D721Med (cell line): ENCODE measurements around the gene CDHR4.
"Not testable (repeated sequence)": the region's sequence is repeated elsewhere in the genome, so short reads cannot be mapped to it uniquely, and the experiment has no call there.

Source experiments
- DNase-seq: peaks from one replicate; pipeline ENCODE4 v3.0.0; 2011; ENCODE audit warnings: low spot score; ENCODE audit not compliant: insufficient read length
- FAIRE-seq: peaks from 2 replicates; lab custom pipeline; 2011; peaks lifted over from hg19 to GRCh38; lab: Jason Lieb, UNC
- CTCF ChIP-seq: IDR thresholded peaks from 2 replicates; pipeline ENCODE4 v1.5.1; 2012; ENCODE audit warnings: mild to moderate bottlenecking, control low read depth; ENCODE audit not compliant: insufficient read depth; ENCODE audit errors: missing control alignments

CDHR4 gene

GRCh38 chr3:49840388-49840787 lies 40.7 kb upstream of the CDHR4 start:
- FAIRE-seq (no peak), DNase-seq (no peak)
- TF ChIP-seq CTCF, result no peak

GRCh38 chr3:49839193-49839809 lies 39.6 kb upstream of the CDHR4 start:
- peak; percentile 11 for FAIRE-seq
- peak; percentile 89 for TF ChIP-seq CTCF
- no peak for DNase-seq

GRCh38 chr3:49831341-49831740 lies 31.7 kb upstream of the CDHR4 start:
- DNase-seq (no peak), FAIRE-seq (no peak)
- TF ChIP-seq CTCF, result no peak

GRCh38 chr3:49826016-49826415 lies 26.3 kb upstream of the CDHR4 start:
- no peak for FAIRE-seq
- no peak for DNase-seq
- TF ChIP-seq CTCF, result no peak

- not testable (repeated sequence) for FAIRE-seq, DNase-seq
Observed at GRCh38 chr3:49823131-49823530, 23.5 kb upstream of the CDHR4 start.

- FAIRE-seq, result no peak
- TF ChIP-seq CTCF, result no peak
Observed at GRCh38 chr3:49813497-49814174, 14.0 kb upstream of the CDHR4 start, which contains the start of gene UBA7. Gene UBA7, minus strand, starts transcription at chr3:49813953. Its CDS starts 166 bp downstream, at chr3:49813787.

GRCh38 chr3:49812916-49813496 lies 13.3 kb upstream of the CDHR4 start:
- no peak for DNase-seq
- no peak for FAIRE-seq
- TF ChIP-seq CTCF, result no peak

More at GRCh38 chr3:49813497-49814174, 14.0 kb upstream of the CDHR4 start, which contains the start of gene UBA7:
- DNase-seq, result no peak
